NCI-H510A (cell line): ENCODE results near the gene PPP1R3D.
"Not testable (repeated sequence)": the region's sequence is repeated elsewhere in the genome, so short reads cannot be mapped to it uniquely, and the experiment has no call there.

Source experiments
- DNase-seq: peaks from one replicate; lab custom pipeline; 2025; lab: John Stamatoyannopoulos, UW

The PPP1R3D gene

GRCh38 chr20:59940129-59940955 lies at the start of gene PPP1R3D, which contains the start of gene FAM217B:
PPP1R3D (minus strand) TSS chr20:59940305; CDS start chr20:59939931, 374 bp downstream.
FAM217B (plus strand) TSS chr20:59940389; CDS start chr20:59943944, 3,555 bp downstream.
- DNase-seq, result peak; percentile 87

GRCh38 chr20:59988141-59988540 lies 48.0 kb upstream of the PPP1R3D start:
- no peak for DNase-seq

GRCh38 chr20:59987135-59987534 lies 47.0 kb upstream of the PPP1R3D start:
- DNase-seq, result no peak

GRCh38 chr20:59985864-59986263 lies 45.8 kb upstream of the PPP1R3D start:
- no peak for DNase-seq

GRCh38 chr20:59985164-59985563 lies 45.1 kb upstream of the PPP1R3D start:
- no peak for DNase-seq

GRCh38 chr20:59984541-59984940 lies 44.4 kb upstream of the PPP1R3D start:
- no peak for DNase-seq

- no peak for DNase-seq
Observed at GRCh38 chr20:59983076-59983475, 43.0 kb upstream of the PPP1R3D start.

GRCh38 chr20:59977086-59977485 lies 37.0 kb upstream of the PPP1R3D start:
- no peak for DNase-seq

- DNase-seq, result no peak
Observed at GRCh38 chr20:59976156-59976782, 36.2 kb upstream of the PPP1R3D start.

- no peak for DNase-seq
Observed at GRCh38 chr20:59972037-59972801, 32.1 kb upstream of the PPP1R3D start.

GRCh38 chr20:59971428-59971827 lies 31.3 kb upstream of the PPP1R3D start:
- no peak for DNase-seq

GRCh38 chr20:59966428-59966827 lies 26.3 kb upstream of the PPP1R3D start:
- DNase-seq, result no peak

GRCh38 chr20:59962155-59962554 lies 22.1 kb upstream of the PPP1R3D start:
- no peak for DNase-seq

GRCh38 chr20:59961423-59961822 lies 21.3 kb upstream of the PPP1R3D start:
- DNase-seq, result no peak

GRCh38 chr20:59958626-59959025 lies 18.5 kb upstream of the PPP1R3D start:
- peak; percentile 70 for DNase-seq

- DNase-seq, result no peak
Observed at GRCh38 chr20:59958123-59958522, 18.0 kb upstream of the PPP1R3D start, which contains the start of gene CDH26. CDH26 (plus strand) TSS chr20:59958423; CDS start chr20:59958727, 304 bp downstream.

- not testable (repeated sequence) for DNase-seq
Observed at GRCh38 chr20:59957568-59957967, 17.5 kb upstream of the PPP1R3D start.

GRCh38 chr20:59955131-59955796 lies 15.2 kb upstream of the PPP1R3D start:
- peak; percentile 34 for DNase-seq

- no peak for DNase-seq
Observed at GRCh38 chr20:59954718-59955117, 14.6 kb upstream of the PPP1R3D start.

GRCh38 chr20:59949911-59950310 lies 9.8 kb upstream of the PPP1R3D start:
- no peak for DNase-seq

GRCh38 chr20:59948828-59949720 lies 9.0 kb upstream of the PPP1R3D start:
- DNase-seq, result no peak
